Uterus (tissue), 2 donors: Measurements from ENCODE around the gene EGFL6.

Experiments used
- POLR2A ChIP-seq, 2 donors: fragments of 450-650 bp; IDR thresholded peaks; one replicate each; pipeline ENCODE4 v1.6.1; 2016; ENCODE audit warnings: antibody characterized with exemption in 2 of 2, mild to moderate bottlenecking in 1 of 2, moderate library complexity in 1 of 2
- TF ChIP-seq, protein P1 (sequence below), 4 experiments: fragments of 200-600 bp in 2 of 4; fragments of 450-650 bp in 2 of 4; sonication (generic) in 2 of 4; IDR thresholded peaks; one replicate each; pipeline ENCODE4 v1.5.1; 2016 to 2019; ENCODE audit warnings: antibody characterized with exemption in 4 of 4, mild to moderate bottlenecking in 2 of 4, moderate library complexity in 1 of 4

DNA sequence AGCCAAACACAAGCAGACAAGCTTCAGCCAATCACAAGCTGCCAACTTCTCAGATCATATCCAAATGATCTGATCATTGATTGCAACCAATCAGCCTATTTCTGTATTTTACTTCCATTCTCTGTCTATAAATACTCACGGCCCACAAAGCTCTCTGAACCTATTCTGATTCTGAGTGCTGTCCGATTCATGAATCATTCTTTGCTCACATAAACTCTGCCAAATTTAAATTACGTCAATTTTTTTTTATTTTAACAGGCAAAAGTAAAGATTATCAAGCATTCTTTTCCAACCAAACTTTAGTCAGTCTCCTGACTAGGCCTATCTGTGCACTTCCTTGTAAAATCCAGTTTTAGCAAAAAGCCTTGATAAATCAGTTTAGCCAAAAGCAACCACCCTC, 81.7 kb downstream of the EGFL6 start:
- TF ChIP-seq, protein P1, sequence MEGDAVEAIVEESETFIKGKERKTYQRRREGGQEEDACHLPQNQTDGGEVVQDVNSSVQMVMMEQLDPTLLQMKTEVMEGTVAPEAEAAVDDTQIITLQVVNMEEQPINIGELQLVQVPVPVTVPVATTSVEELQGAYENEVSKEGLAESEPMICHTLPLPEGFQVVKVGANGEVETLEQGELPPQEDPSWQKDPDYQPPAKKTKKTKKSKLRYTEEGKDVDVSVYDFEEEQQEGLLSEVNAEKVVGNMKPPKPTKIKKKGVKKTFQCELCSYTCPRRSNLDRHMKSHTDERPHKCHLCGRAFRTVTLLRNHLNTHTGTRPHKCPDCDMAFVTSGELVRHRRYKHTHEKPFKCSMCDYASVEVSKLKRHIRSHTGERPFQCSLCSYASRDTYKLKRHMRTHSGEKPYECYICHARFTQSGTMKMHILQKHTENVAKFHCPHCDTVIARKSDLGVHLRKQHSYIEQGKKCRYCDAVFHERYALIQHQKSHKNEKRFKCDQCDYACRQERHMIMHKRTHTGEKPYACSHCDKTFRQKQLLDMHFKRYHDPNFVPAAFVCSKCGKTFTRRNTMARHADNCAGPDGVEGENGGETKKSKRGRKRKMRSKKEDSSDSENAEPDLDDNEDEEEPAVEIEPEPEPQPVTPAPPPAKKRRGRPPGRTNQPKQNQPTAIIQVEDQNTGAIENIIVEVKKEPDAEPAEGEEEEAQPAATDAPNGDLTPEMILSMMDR (IDR thresholded peaks at IDR 0.05), result no peak
- TF ChIP-seq POLR2A (IDR thresholded peaks at IDR 0.05), result no peak
